ENCODE results near the gene FAM124A. TPM values are rescaled to one million over a fixed set of nuclear protein-coding genes. Genes with fewer than 3 reads are reported as not detected.

The FAM124A gene
- total RNA-seq, 4 donors from 2014 or later: 0.35 to 3.2 (median 1.5) TPM

DNA sequence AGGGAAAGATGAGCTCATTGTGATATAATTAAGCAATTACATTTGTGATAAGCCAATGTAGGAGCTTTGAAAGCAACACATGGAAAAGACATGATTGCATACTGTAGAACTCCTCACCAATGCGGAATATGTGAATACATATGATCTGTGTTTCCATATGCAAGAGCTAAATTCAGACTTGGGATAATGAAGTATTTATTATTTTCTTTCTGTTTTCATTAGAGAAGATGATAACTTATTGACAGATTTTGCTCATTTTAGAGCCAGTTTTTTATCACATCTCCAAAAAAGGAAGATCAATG, 14.2 kb downstream of the FAM124A start:
- Histone ChIP-seq H3K36me3 (no peaks in the 10 kb centered on the region), H3K4me1 (no peaks in the 10 kb centered on the region), H3K9me3 (no peaks in the 10 kb centered on the region), H3K27me3 (no peaks in the 10 kb centered on the region), H3K27ac (no peak overlapping the region), H3K4me3 (no peak overlapping the region)
- no peak for DNase-seq
- TF ChIP-seq POLR2A (IDR thresholded peaks at IDR 0.05): no peak
- TF ChIP-seq, protein P1, sequence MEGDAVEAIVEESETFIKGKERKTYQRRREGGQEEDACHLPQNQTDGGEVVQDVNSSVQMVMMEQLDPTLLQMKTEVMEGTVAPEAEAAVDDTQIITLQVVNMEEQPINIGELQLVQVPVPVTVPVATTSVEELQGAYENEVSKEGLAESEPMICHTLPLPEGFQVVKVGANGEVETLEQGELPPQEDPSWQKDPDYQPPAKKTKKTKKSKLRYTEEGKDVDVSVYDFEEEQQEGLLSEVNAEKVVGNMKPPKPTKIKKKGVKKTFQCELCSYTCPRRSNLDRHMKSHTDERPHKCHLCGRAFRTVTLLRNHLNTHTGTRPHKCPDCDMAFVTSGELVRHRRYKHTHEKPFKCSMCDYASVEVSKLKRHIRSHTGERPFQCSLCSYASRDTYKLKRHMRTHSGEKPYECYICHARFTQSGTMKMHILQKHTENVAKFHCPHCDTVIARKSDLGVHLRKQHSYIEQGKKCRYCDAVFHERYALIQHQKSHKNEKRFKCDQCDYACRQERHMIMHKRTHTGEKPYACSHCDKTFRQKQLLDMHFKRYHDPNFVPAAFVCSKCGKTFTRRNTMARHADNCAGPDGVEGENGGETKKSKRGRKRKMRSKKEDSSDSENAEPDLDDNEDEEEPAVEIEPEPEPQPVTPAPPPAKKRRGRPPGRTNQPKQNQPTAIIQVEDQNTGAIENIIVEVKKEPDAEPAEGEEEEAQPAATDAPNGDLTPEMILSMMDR (IDR thresholded peaks at IDR 0.05): no peak

DNA sequence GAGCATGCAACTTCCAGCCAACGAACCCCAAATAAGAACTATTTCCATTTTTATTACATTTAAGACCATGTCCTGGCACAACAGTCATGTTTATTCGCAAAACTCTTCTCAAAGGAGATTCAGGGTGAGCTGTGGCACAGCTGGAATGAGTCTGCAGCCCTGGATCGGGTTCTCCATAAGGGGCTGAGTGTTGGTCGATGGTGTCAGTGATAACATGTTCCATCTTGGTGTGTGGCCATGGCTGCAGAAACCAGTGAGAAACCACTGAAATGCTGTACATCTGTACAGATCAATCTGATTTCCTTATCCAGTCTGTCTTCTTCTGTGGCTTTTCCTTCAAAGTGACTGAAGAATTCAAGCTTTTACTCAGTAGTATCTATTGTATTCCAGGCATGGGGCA, 15.2 kb downstream of the FAM124A start:
- H3K9me3 ChIP-seq: no peaks in the 10 kb centered on the region
- no peaks in the 10 kb centered on the region for H3K27me3 ChIP-seq
- DNase-seq: no peak
- no peaks in the 10 kb centered on the region for H3K36me3 ChIP-seq
- no peak for TF ChIP-seq POLR2A (IDR thresholded peaks at IDR 0.05)
- TF ChIP-seq, protein P1 (IDR thresholded peaks at IDR 0.05): no peak
- H3K4me3 ChIP-seq: no peak overlapping the region
- H3K4me1 ChIP-seq: no peaks in the 10 kb centered on the region
- no peak overlapping the region for H3K27ac ChIP-seq

DNA sequence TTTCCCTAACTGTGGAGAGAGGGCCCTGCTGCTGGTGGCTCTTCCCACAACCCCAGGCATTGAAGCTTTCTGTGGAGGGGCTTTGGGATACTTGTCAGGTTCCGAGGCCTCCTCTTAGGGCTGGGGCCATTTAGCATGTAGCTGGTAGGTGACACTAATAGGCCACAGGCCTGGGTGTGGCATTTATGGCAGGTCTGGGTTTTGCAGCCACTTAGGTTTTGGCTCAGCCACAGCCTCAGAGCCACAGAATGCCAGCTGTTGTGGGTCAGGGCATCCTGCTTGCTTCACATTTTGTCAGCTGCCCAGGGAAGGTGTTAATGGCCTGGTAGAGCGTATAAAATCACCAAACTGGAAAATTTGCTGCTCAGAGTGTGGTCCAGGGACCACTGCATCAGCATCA, 15.7 kb downstream of the FAM124A start:
- Histone ChIP-seq H3K9me3 (no peaks in the 10 kb centered on the region), H3K36me3 (no peaks in the 10 kb centered on the region), H3K27ac (no peak overlapping the region), H3K4me3 (no peak overlapping the region), H3K4me1 (no peaks in the 10 kb centered on the region), H3K27me3 (no peaks in the 10 kb centered on the region)
- DNase-seq: no peak
- TF ChIP-seq, protein P1 (IDR thresholded peaks at IDR 0.05): no peak

DNA sequence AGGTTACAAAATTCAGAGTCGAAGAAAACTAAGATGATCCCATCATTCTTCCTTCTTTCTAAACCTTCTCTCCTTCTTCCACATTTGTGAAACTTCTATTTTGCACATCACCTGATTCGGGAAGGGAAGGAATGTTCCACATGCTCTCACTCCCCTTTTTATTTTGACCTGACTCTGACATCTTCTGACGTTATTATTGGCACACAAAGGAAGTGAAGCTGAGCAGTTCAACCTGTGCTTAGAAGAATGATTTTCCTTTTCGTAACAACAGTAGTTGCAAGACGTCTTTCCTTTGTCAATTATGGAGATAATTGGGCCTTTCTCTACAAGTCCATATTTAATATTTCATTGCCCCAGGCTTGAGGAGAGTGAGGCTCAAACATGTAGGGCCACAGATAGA, 18.0 kb downstream of the FAM124A start:
- no peaks in the 10 kb centered on the region for H3K9me3 ChIP-seq
- H3K27ac ChIP-seq: peak overlapping the region in 1 of 4 donors; percentile 49
- H3K4me1 ChIP-seq: no peaks in the 10 kb centered on the region
- no peak for TF ChIP-seq POLR2A (IDR thresholded peaks at IDR 0.05)
- TF ChIP-seq, protein P1 (IDR thresholded peaks at IDR 0.05): no peak
- no peak for DNase-seq
- no peaks in the 10 kb centered on the region for H3K36me3 ChIP-seq
- no peaks in the 10 kb centered on the region for H3K27me3 ChIP-seq
- no peak overlapping the region for H3K4me3 ChIP-seq

DNA sequence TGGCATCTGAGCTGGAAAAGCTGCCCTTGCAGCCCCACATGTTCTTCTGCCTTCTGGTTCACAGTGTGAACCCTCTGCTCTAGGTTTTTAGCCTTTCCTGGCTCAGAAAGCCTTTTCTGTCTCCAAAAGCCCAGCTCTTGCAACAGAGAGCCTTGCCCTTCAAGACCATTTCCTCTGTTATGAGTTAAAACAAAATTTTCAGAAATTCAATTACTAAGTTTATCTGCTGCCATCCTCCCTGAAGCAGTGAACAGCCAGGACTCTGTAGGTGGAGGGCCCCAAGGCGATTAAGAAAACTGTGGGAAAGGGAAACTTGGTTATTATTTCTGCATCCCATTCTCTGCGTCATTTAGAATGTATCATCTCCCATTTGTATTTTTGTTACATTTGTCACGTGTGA, 18.8 kb downstream of the FAM124A start:
- no peaks in the 10 kb centered on the region for H3K9me3 ChIP-seq
- no peak for DNase-seq
- no peaks in the 10 kb centered on the region for H3K27me3 ChIP-seq
- no peaks in the 10 kb centered on the region for H3K36me3 ChIP-seq
- H3K27ac ChIP-seq: peak overlapping the region in 1 of 4 donors; percentile 49
- H3K4me3 ChIP-seq: no peak overlapping the region
- H3K4me1 ChIP-seq: no peaks in the 10 kb centered on the region
- TF ChIP-seq, protein P1 (IDR thresholded peaks at IDR 0.05): no peak
- TF ChIP-seq POLR2A (IDR thresholded peaks at IDR 0.05): no peak

DNA sequence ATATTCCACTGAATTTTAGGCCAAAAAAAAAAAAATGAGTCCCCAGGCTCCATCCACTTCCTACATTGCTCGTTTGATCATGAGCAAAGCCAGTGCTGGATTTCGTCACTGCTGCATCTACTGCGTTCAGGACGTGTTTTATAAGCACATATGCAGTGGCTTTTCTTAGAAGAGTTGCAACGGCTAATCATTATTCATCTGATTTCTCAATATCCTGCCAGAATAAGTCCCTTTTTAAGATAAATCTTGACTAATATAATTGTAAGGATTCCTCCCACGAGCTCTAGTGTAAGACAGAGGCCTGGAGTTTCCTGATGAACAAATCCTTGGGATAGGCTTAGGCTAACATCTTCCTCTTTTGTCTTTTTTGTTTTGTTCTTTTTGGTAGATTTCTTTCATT, 19.5 kb downstream of the FAM124A start:
- H3K27ac ChIP-seq: peak overlapping the region in 1 of 4 donors; percentile 49
- no peak for DNase-seq
- no peaks in the 10 kb centered on the region for H3K27me3 ChIP-seq
- no peaks in the 10 kb centered on the region for H3K36me3 ChIP-seq
- no peaks in the 10 kb centered on the region for H3K4me1 ChIP-seq
- H3K4me3 ChIP-seq: no peak overlapping the region
- TF ChIP-seq, protein P1 (IDR thresholded peaks at IDR 0.05): no peak
- no peak for TF ChIP-seq POLR2A (IDR thresholded peaks at IDR 0.05)
- no peaks in the 10 kb centered on the region for H3K9me3 ChIP-seq
